HG03571 (cell line): Measurements from ENCODE around the gene HMCES.
"Not testable (repeated sequence)": the region's sequence is repeated elsewhere in the genome, so short reads cannot be mapped to it uniquely, and the experiment has no call there.

Experiments used
- ATAC-seq: cut with Tn5 transposase; IDR thresholded peaks from one replicate; pipeline ENCODE4 v1.9.1; 2021; ENCODE audit not compliant: unreplicated experiment

HMCES gene

DNA sequence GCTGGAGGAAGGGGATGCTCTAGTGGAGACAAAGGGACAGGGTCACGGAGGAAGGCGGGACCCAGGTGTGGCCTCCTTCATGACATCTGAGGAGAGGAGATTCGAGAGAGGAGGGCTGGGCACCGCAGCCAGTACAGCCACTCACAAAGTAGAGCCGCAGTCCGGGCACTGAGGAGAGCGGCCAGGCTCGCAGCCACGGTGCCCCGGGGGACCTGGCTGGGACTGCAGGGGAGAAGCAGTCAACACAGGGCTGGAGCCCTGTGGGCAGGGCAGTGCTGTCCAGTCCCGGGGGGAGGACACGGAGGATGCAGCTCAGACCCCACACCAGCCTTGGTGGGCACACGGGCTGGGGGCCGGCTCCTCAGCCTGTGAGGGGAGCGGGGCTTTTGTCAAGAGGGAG is 40.3 kb downstream of the HMCES start:
- no peak for ATAC-seq

GRCh38 chr3:129320261-129320660 is 41.6 kb downstream of the HMCES start:
- no peak for ATAC-seq

DNA sequence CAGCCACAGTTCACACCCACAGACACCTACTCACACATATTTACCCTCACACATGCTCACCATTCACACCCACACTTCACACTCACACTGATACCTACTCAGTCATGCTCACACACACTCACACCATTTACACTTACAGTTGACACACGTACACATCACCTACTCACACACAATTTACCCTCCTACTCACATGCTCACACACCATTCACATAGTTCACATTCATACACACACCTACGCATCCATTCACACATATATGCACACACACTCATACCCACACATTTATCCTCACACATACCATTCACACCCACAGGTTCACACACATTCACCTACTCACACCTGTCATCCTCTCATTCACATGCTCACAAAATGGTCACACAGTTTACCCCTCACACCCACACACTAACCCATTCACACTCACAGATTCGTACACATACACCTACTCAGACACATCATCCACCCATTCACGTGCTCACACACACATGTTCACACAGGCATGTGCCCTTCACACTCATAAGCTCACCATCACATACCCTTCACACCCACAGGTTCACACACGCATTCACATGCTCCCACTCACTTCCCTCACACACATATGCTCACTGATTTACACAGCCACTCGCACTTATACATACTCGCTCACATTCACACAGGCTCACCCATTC is 42.3 kb downstream of the HMCES start:
- ATAC-seq, result no peak

GRCh38 chr3:129321887-129322286 is 43.2 kb downstream of the HMCES start:
- no peak for ATAC-seq

DNA sequence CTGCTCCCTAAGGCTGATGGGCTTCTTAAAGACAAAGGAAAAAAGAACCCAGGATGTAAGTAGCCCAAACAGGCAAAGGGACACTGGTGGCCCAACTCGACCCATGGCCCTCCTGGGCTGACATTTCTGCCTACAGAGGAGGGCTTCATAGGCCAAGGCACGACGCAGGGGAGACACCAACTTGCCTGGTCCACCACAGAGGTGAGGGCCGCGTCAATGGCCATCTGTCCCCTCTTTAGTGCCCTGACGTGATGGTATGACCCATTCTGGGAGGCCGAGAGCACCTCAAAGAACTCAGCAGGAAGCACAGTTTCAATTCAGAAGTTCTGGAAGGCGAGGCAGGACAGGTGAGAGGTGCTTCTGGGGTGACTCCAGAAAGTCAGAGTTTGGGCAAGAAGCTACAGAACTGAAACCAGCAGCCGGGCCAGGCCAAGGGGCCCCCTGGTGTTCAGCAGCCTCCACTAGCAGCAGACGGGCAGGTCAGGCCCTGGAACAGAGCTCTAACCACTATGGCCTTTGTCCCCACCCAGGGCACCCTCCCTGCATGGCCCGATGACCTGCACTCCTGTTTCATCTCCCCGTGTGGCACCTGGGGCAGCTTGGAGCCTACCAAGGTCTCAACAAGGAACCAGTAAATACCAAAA is 45.1 kb downstream of the HMCES start:
- ATAC-seq, result no peak

GRCh38 chr3:129324855-129325254 is 46.2 kb downstream of the HMCES start:
- ATAC-seq, result no peak

DNA sequence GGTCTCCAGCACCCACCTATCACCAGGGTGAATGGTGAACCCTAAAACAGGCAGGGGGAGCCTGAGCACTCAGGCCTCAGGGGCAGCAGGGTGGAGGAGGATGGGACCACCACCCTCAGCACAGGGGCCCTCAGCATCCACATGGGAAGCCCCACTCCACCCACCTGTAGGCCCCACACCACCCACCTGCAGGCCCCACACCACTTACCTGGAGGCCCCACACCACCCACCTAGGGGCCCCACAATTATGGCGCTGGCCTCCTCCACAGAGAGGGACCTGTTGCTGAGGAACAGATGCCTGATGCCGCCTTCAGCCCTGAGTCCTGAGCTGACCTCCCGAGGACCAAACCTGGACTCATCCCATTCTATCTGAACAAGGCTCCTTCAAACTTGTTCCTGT is 46.7 kb downstream of the HMCES start:
- no peak for ATAC-seq

DNA sequence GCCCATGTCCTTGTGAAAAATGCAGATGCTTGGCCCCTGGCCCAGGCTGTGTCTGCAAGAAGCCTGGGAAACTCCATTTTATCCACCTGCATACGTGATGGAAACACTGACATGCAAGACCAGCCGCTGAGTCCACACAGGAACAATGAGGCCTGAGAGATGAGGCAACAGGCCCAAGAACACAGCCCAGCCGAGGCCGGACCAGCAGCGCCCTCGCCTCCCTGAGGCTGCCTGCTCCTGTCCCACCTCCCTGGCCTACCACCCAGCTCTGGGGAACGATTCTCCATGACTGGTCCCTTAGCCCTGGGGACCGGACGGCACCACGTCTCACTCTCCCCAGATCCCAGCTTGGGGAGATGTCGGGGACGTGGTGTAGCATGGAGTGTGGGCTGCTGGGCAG is 47.5 kb downstream of the HMCES start:
- ATAC-seq, result no peak

DNA sequence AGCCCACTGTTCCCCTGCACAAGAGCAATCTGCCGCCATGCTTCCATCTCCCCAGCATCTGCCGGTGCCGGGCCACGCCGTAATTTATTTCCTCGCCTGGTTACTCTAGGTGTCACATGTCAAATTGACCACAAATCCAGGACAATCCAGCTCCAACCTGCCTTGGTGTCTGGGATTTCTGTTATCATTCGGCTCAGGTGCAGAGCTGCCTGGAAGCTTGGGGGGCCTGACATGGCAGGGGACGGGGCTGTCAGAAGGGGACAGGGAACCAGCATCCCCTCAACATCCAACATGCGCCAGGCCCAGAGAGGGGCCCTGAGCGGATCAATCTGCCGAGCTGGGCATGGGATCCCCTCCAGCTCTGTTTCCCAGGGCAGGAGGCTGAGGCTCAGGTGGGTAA is 47.9 kb downstream of the HMCES start:
- ATAC-seq, result no peak

GRCh38 chr3:129327510-129327909 is 48.8 kb downstream of the HMCES start:
- no peak for ATAC-seq

GRCh38 chr3:129329858-129330257 is 51.2 kb downstream of the HMCES start:
- no peak for ATAC-seq

DNA sequence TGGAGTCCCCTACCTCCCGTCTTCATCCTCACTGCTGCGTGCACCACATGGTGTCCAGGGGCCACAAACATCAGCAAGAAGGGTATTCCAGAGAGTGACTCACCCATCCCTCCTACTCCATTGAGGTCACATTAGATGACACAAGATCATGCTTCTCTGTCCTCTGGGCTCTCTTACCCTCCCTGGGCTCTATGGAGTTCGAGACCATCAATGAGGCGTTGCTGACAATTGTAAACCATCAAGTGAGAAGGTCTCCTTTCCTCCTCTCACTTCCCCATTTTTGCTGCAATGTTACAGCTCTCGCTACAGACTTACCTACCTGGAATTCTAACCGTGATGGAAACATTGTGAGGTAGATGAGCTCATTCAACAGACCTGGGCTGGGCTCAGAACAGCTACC is 51.7 kb downstream of the HMCES start:
- ATAC-seq, result no peak

DNA sequence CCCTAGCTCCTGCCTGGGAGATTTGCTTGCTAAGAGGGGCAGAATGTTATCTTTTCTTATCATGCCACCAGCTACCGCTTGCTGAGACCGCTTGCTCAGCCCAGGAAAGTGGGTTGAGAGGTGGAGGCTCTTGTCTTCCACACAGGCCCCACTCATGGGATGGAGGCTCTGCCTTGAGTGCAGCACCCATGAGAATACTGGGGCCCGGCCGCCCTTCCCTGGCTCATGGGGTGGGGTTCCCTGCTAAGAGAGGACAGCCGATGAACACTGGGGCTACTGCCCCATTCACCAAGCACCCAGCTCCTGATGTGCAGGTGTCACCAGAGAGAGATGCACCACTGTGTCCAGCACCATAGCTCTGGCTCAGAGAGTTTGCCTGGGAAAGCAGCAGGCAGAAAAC is 55.2 kb downstream of the HMCES start:
- no peak for ATAC-seq

GRCh38 chr3:129336093-129336706 is 57.5 kb downstream of the HMCES start:
- no peak for ATAC-seq

DNA sequence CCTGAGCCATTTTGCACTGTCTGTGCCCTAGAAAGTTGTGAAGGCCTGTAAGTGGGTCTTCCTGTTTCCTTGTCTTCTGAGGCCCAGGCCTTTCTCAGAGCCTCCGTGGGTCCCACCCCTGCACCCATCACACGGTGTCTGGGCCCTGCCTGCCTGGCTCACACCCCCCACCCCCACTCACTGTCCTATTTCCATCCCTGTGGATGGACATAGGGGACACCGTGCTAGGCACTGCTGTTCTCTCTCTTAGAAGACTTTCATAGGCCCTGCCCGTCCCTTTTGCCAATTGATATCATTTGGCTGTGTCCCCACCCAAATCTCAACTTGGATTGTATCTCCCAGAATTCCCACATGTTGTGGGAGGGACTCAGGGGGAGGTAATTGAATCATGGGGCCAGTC is 59.0 kb downstream of the HMCES start:
- ATAC-seq, result not testable (repeated sequence)

- ATAC-seq, result not testable (repeated sequence)
Observed at GRCh38 chr3:129339186-129339585, 60.5 kb downstream of the HMCES start.

GRCh38 chr3:129339833-129340232 is 61.2 kb downstream of the HMCES start:
- ATAC-seq, result not testable (repeated sequence)

- no peak for ATAC-seq
Observed at GRCh38 chr3:129341331-129342141, 62.9 kb downstream of the HMCES start.

- no peak for ATAC-seq
Observed at GRCh38 chr3:129343643-129344360, 65.1 kb downstream of the HMCES start.

DNA sequence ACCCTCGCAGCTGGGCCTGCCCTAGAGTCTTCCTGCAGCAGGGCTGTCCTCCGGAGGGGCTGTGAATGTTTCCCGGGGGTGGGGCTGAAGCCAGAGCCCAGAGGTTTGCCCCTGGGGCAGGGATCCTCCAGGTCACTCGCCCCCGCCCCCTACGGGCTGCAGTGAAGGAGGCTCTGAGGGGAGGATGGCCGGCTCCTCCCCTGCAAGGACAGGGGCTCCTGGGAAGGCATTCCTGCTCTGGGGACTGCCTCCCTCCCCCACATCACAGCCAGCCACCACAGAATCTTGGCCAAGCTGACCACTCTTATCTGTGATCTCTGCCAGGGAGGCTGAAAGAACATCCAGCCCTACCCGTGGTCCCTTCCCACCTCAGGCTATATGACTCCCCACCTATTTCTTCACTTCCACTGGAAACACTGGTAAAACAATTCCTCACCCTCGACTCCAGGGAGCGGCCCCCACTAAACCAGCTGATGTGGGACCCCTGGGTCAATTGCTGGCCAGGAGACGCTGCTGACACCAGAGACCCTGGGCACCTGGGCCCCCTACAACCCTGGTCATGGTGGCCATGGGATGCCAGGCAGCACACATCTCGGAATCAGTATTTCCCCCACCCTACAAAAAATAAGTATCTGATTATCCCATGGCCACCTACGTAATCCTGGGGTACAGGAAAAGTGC is 66.0 kb downstream of the HMCES start:
- no peak for ATAC-seq
